SKM-1 (cell line): Measurements from ENCODE around the gene CRYZL1.
"Not testable (repeated sequence)": the region's sequence is repeated elsewhere in the genome, so short reads cannot be mapped to it uniquely, and the experiment has no call there.

ENCODE experiments used
- DNase-seq: peaks from one replicate; lab custom pipeline; 2025; ENCODE audit not compliant: unreplicated experiment; lab: John Stamatoyannopoulos, UW

CRYZL1 gene

GRCh38 chr21:33641352-33642026 is at the start of gene CRYZL1:
Gene CRYZL1 (minus strand): TSS chr21:33641741. CDS start chr21:33631551, 10,190 bp downstream.
- peak; percentile 96 for DNase-seq

- DNase-seq = no peak
Observed at GRCh38 chr21:33690874-33691273, 49.3 kb upstream of the CRYZL1 start.

DNA sequence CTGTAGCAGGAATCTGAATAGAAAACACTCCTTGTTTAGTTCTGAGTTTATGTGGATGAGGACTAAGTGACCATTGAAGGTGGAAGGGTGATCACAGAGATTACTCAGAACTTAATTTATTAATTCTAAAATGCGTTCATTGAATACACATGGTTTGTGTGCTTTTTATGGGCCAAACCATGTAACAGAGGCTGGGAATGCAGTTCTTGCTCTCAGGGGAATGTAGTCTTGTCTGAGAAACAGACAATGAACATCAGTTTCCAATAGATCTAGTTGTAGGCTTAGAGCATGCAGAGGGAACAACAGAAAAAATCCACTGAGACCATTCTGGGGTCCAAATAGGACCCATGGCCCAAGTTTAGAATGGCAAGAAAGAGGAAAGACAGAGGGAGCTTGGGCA is 46.8 kb upstream of the CRYZL1 start:
- DNase-seq = no peak

GRCh38 chr21:33687634-33688033 is 46.1 kb upstream of the CRYZL1 start:
- no peak for DNase-seq

DNA sequence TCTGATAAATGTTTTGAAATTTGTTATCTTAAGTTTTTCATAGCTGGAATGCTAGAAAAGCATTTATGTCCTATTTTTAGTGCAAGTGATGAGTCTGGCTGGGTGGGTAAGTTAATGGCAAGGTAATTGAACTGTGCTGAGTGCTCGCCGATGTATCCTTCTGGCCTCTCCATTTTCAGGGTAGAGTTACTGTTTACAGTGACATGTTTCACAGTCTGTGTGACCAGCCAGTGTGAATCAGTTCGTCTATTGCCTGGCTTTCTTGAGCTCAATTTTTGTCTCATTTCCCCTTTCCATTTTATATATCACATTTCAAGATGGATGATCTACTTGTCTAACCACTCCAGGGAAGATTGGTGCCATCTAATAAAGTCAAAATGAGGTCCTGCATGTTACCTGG is 44.8 kb upstream of the CRYZL1 start:
- no peak for DNase-seq

DNA sequence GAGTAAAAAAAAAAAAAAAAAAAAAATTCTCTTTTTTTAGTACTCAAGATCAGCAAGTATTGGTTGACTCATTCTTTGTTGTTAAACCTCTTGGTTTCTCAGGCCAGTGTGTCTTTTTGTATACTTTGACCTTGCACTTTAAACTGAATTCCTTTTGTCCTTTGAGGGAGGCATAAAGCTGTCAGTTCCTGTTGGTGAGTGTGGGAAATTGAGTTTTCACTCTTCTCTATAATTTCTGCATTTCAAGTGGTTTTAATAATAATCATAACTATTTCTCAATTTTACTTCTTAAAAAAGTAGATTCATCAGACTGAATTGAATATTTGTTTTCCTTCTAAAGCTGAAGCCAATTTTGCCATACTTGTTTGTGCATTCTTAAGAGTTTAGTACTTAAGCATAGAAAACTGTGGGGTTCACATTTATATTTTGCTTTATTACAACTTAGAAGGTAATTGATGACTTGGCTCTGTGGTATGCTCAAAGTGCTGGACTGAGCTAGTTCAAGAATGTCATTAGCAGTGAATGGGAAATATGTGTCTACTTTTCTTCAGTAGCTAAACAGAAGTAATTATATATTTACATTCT is 44.2 kb upstream of the CRYZL1 start:
- DNase-seq = no peak

DNA sequence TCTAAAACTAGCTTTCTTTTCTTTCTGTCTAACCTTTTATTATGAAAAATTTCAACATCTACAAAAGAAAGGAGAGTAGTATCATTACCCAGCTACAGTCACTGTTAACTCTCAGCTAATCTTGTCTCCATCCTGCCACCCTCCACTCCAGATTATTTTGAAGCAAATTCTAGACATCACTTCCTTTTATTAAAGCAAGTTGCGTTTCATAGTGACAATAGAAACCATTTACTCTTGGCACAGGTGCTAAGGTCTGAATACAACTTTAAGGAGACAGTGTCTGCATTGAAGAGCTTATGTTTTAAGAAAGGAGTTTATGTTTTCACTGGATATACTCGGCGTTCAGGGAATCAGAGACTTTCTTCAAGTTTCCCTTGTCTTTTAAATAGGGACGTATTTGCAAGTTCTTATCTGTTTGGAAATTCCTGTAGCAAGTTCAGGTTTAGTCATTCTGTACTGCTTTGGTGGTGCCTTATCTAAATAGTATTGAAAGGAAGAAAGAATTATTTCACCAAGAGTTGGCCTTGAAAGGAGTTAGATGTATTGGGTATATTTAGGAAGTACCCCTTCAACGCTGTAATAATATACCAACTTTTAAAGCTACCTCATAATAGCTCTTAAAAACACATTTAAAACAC is 43.5 kb upstream of the CRYZL1 start:
- DNase-seq = no peak

DNA sequence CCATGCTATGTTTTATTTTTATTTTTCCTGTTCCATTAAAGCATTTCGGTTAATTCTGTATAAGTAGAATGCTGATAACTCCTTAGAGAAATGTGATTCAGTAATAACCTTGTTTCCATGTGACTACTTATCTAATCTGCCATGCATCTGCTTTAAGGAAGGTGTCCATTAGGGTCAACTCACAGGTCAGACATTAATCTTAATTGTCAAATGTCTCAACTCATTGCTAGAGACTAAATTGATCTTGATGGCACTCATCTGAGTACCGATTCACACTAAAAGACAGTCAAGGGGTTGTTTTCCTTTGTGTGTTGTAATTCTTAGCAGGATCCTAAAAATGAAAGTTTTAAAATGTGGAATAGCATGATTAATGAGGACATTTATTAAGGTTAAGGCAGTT is 42.5 kb upstream of the CRYZL1 start:
- DNase-seq = no peak

GRCh38 chr21:33682992-33683627 is 41.6 kb upstream of the CRYZL1 start:
- DNase-seq = no peak

GRCh38 chr21:33680870-33681269 is 39.3 kb upstream of the CRYZL1 start:
- DNase-seq = no peak

- DNase-seq = no peak
Observed at GRCh38 chr21:33677450-33677849, 35.9 kb upstream of the CRYZL1 start.

GRCh38 chr21:33676666-33677065 is 35.1 kb upstream of the CRYZL1 start:
- DNase-seq = not testable (repeated sequence)

- no peak for DNase-seq
Observed at GRCh38 chr21:33674226-33674625, 32.7 kb upstream of the CRYZL1 start.

GRCh38 chr21:33673473-33673872 is 31.9 kb upstream of the CRYZL1 start:
- no peak for DNase-seq

- DNase-seq = no peak
Observed at GRCh38 chr21:33670076-33670978, 28.8 kb upstream of the CRYZL1 start.

DNA sequence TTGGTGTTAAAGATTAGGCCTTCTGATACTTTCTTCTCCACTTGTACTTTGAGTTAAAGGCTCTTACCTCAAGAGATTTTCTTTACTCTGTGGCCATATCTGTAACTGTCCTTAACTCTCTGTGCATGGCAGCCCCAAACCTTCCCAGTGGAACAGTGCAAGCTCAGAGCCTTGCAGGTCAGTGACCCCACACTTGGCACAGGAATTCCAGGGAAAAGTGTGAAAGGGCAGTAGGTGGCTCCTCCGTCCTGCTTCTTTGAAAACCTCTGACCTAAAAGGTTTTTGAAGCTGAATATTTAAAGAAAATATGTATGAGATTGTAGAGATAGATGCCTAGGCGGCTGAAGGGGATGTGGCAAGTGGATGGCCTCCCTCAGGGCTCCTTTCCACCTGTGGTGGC is 27.1 kb upstream of the CRYZL1 start:
- no peak for DNase-seq

DNA sequence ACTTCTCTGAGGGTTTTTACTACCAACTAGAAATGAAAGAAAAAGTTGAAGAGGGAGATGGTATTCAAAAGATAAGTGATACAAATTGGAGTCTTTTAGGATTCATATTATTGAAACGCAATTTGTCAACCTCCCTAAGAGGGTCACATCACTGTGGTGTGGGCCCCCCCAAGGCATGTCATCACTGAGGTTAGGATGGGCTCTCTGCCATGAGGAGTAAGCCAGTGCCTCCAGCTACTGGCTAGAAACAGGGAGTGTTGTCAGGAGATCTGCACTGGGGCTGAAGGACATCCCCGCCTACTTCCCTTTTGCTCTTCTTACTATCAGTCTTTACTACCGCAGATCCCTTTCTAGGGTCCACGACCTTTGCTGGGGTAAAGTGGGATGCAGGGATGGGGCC is 26.6 kb upstream of the CRYZL1 start:
- DNase-seq = no peak

DNA sequence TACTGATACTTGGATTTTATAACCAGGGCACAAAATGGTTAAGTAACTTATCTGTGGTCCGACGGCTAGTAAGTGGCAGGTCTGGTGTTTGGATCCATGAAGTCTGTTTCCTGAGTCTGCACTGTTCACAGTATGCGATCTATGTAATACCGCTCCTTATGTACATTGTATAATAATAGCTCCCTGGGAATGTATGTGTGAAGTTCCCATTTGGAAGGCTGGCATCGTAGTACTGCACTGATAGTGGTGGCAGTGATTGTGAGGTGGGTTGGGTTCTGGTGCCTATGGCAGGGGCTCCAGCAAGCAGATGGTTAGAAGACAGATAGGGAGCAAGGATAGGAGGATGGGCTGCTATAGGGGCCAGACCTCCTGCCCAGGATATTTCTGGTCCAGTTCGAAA is 26.1 kb upstream of the CRYZL1 start:
- no peak for DNase-seq

DNA sequence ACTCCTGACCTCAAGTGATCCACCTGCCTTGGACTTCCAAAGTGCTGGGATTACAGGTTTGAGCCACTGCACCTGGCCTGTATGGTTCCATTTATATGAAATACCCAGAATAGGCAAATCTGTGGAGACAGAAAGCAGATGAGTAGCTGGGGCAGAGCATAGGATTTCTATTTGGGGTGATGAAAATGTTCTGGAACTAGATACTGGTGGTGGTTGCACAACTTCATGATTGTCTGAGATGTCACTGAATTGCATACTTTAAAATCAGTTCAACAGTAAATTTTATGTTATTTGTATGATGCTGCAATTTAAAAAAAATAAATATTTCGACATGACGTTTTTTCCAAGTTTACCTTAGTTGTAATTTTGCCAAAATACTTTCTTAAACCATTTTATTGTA is 24.6 kb upstream of the CRYZL1 start:
- DNase-seq = no peak

DNA sequence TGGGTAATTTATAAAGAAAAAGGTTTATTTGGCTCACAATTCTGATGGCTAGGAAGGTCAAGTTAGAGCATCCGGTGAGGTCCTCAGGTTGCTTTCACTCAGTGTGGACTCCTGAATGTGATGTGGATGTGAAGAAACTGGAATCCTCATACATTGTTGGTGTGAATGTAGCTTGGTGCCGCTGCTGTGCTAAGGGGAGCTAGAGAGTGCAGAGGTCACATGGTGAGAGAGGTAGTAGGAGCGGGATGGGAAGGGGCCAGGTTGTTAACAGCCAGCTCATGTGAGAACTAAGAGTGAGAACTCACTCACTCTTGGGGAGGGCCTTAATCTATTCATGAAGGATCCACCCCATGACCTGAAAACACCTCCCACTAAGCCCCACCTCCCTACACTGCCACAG is 22.6 kb upstream of the CRYZL1 start:
- no peak for DNase-seq

- DNase-seq = no peak
Observed at GRCh38 chr21:33663241-33663640, 21.7 kb upstream of the CRYZL1 start.
